ENCODE data around the gene TRPV2. TPM values are rescaled to one million over a fixed set of nuclear protein-coding genes. Genes with fewer than 3 reads are reported as not detected.

The TRPV2 gene
- total RNA-seq, 2 experiments from 2014 or later = 4.9 to 10.5 TPM

GRCh38 chr17:16419074-16419928 is 3.9 kb downstream of the TRPV2 start:
- POLR2A ChIA-PET = interaction anchor here (0.7 kb wide), 1 partner anchor 109 kb away, joined by 3 read pairs; no protein-coding TSS in a partner anchor
- TF ChIP-seq, protein P1, sequence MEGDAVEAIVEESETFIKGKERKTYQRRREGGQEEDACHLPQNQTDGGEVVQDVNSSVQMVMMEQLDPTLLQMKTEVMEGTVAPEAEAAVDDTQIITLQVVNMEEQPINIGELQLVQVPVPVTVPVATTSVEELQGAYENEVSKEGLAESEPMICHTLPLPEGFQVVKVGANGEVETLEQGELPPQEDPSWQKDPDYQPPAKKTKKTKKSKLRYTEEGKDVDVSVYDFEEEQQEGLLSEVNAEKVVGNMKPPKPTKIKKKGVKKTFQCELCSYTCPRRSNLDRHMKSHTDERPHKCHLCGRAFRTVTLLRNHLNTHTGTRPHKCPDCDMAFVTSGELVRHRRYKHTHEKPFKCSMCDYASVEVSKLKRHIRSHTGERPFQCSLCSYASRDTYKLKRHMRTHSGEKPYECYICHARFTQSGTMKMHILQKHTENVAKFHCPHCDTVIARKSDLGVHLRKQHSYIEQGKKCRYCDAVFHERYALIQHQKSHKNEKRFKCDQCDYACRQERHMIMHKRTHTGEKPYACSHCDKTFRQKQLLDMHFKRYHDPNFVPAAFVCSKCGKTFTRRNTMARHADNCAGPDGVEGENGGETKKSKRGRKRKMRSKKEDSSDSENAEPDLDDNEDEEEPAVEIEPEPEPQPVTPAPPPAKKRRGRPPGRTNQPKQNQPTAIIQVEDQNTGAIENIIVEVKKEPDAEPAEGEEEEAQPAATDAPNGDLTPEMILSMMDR (conservative IDR thresholded peaks at IDR 0.05; ENCODE audit: low read length) = no peak
- no peak for TF ChIP-seq EZH2phosphoT487 (IDR thresholded peaks at IDR 0.05; ENCODE audit: borderline replicate concordance, low read depth, low read length)

GRCh38 chr17:16419929-16420271 is 4.5 kb downstream of the TRPV2 start:
- H3K79me2 ChIP-seq (ENCODE audit: insufficient read depth, low read depth, low read length) = no peaks in the 10 kb centered on the region
- H3K4me2 ChIP-seq (ENCODE audit: low read length) = no peak overlapping the region
- H3K36me3 ChIP-seq (ENCODE audit: insufficient read depth, low read length) = peaks cover 7% of the 10 kb centered on the region; the same call in 1 of the 2 replicates
- TF ChIP-seq, protein P1 (conservative IDR thresholded peaks at IDR 0.05; ENCODE audit: low read length) = no peak
- no peak for TF ChIP-seq EZH2phosphoT487 (IDR thresholded peaks at IDR 0.05; ENCODE audit: borderline replicate concordance, low read depth, low read length)
- no peak overlapping the region for H2AFZ ChIP-seq (ENCODE audit: low read length)
- H4K20me1 ChIP-seq (ENCODE audit: insufficient read depth, low read length) = no peaks in the 10 kb centered on the region
- CTCF ChIA-PET (ENCODE audit: unreplicated experiment) = no interaction called here
- no peak for DNase-seq (ENCODE audit: low spot score)
- no peaks in the 10 kb centered on the region for H3K9me3 ChIP-seq (ENCODE audit: low read length)
- no TSS peak for BruUV-seq (replicated peaks)
- H3K27ac ChIP-seq (ENCODE audit: low read depth, low read length, poor library complexity, severe bottlenecking) = no peak overlapping the region
- POLR2A ChIA-PET = interaction anchor here (0.7 kb wide), 1 partner anchor 109 kb away, joined by 3 read pairs; no protein-coding TSS in a partner anchor
- intact Hi-C loops (cut with micrococcal nuclease; ENCODE audit: unreplicated experiment) = no loop called here
- no peak overlapping the region for H3K4me3 ChIP-seq (ENCODE audit: low read depth, low read length, poor library complexity, severe bottlenecking)
- no peaks in the 10 kb centered on the region for H3K9me2 ChIP-seq (ENCODE audit: insufficient read depth, low read length)
- H3K4me1 ChIP-seq (ENCODE audit: insufficient read depth, low read length, poor library complexity, severe bottlenecking) = peaks cover 31% of the 10 kb centered on the region

More at GRCh38 chr17:16419074-16419928, 3.9 kb downstream of the TRPV2 start:
- no peak overlapping the region for H3K4me3 ChIP-seq (ENCODE audit: low read depth, low read length, poor library complexity, severe bottlenecking)
- H3K4me1 ChIP-seq (ENCODE audit: insufficient read depth, low read length, poor library complexity, severe bottlenecking) = peaks cover 34% of the 10 kb centered on the region
- no peak overlapping the region for H2AFZ ChIP-seq (ENCODE audit: low read length)
- no peaks in the 10 kb centered on the region for H3K9me2 ChIP-seq (ENCODE audit: insufficient read depth, low read length)
- BruUV-seq (replicated peaks) = no TSS peak
- H3K9me3 ChIP-seq (ENCODE audit: low read length) = no peaks in the 10 kb centered on the region
- no peaks in the 10 kb centered on the region for H3K79me2 ChIP-seq (ENCODE audit: insufficient read depth, low read depth, low read length)
- peaks cover 7% of the 10 kb centered on the region; the same call in 1 of the 2 replicates for H3K36me3 ChIP-seq (ENCODE audit: insufficient read depth, low read length)
- no peak overlapping the region for H3K27ac ChIP-seq (ENCODE audit: low read depth, low read length, poor library complexity, severe bottlenecking)
- no peaks in the 10 kb centered on the region for H4K20me1 ChIP-seq (ENCODE audit: insufficient read depth, low read length)
- peak overlapping the region; percentile 5; the same call in 1 of the 2 replicates for H3K4me2 ChIP-seq (ENCODE audit: low read length)
- CTCF ChIA-PET (ENCODE audit: unreplicated experiment) = no interaction called here
- no peak for DNase-seq (ENCODE audit: low spot score)
- intact Hi-C loops (cut with micrococcal nuclease; ENCODE audit: unreplicated experiment) = no loop called here

- intact Hi-C loops (cut with micrococcal nuclease; ENCODE audit: unreplicated experiment) = no loop called here
- POLR2A ChIA-PET = interaction anchor here (0.7 kb wide), 1 partner anchor 16 kb away, joined by 3 read pairs; no protein-coding TSS in a partner anchor
Measured at GRCh38 chr17:16422416-16422815, 7.0 kb downstream of the TRPV2 start.

More at GRCh38 chr17:16422416-16422815, 7.0 kb downstream of the TRPV2 start:
- no peak overlapping the region for H3K4me3 ChIP-seq (ENCODE audit: low read depth, low read length, poor library complexity, severe bottlenecking)
- H4K20me1 ChIP-seq (ENCODE audit: insufficient read depth, low read length) = no peaks in the 10 kb centered on the region
- BruUV-seq (replicated peaks) = no TSS peak
- no peaks in the 10 kb centered on the region for H3K79me2 ChIP-seq (ENCODE audit: insufficient read depth, low read depth, low read length)
- no peaks in the 10 kb centered on the region for H3K9me3 ChIP-seq (ENCODE audit: low read length)
- H3K9me2 ChIP-seq (ENCODE audit: insufficient read depth, low read length) = no peaks in the 10 kb centered on the region
- CTCF ChIA-PET (ENCODE audit: unreplicated experiment) = no interaction called here
- no peak overlapping the region for H3K27ac ChIP-seq (ENCODE audit: low read depth, low read length, poor library complexity, severe bottlenecking)
- peaks cover 7% of the 10 kb centered on the region; the same call in 1 of the 2 replicates for H3K36me3 ChIP-seq (ENCODE audit: insufficient read depth, low read length)
- peaks cover 12% of the 10 kb centered on the region for H3K4me1 ChIP-seq (ENCODE audit: insufficient read depth, low read length, poor library complexity, severe bottlenecking)
- TF ChIP-seq, protein P1 (conservative IDR thresholded peaks at IDR 0.05; ENCODE audit: low read length) = no peak
- TF ChIP-seq EZH2phosphoT487 (IDR thresholded peaks at IDR 0.05; ENCODE audit: borderline replicate concordance, low read depth, low read length) = no peak
- no peak overlapping the region for H3K4me2 ChIP-seq (ENCODE audit: low read length)
- no peak for DNase-seq (ENCODE audit: low spot score)
- no peak overlapping the region for H2AFZ ChIP-seq (ENCODE audit: low read length)

Data from OCI-LY7 (cell line).